ENCODE results near the gene KIF2A. TPM values are rescaled to one million over a fixed set of nuclear protein-coding genes. Genes with fewer than 3 reads are reported as not detected.
A peak's percentile ranks its signal among the peaks of the same experiment; 100 is the strongest.

The KIF2A gene
- polyA plus RNA-seq, 1 donor: 38.6 TPM

- Histone ChIP-seq H3K4me1 (ENCODE audit: control insufficient read depth, insufficient read depth, low read length) (no peaks in the 10 kb centered on the region), H3K27ac (ENCODE audit: low read length) (no peak overlapping the region), H3K4me3 (ENCODE audit: low read length) (no peak overlapping the region), H3K9me3 (ENCODE audit: control insufficient read depth, low read depth, low read length) (no peaks in the 10 kb centered on the region), H3K36me3 (ENCODE audit: control insufficient read depth, insufficient read depth, low read length) (no peaks in the 10 kb centered on the region), H3K27me3 (ENCODE audit: control insufficient read depth, insufficient read depth, low read length) (no peaks in the 10 kb centered on the region)
- DNase-seq: no peak
- 100% methylated on average over 1 of the region's 2 CpGs for WGBS (ENCODE audit: insufficient coverage, low lambda C conversion rate)
These were observed 36.5 kb downstream of the KIF2A start for GRCh38 chr5:62342476-62342837.

DNA sequence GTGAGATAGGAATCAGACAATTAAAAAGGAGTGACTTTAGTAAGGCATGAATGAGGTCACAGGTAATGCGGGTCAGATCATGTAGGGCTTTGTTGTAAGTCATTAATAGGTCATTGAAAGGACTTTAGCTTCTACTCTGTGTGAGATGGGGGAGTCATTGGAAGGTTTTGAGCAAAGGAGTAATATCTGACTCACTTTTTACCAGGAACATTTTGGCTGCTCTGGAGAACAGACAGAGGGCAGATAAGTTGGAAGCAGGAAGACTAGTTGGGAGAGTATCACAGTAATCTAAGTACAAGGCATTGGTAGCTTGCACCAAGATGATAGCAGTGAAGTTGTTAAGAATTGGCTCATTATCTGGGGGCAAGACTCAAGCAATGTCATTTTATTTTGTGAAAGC, 37.4 kb downstream of the KIF2A start:
- Histone ChIP-seq H3K4me3 (ENCODE audit: low read length) (no peak overlapping the region), H3K4me1 (ENCODE audit: control insufficient read depth, insufficient read depth, low read length) (no peaks in the 10 kb centered on the region), H3K36me3 (ENCODE audit: control insufficient read depth, insufficient read depth, low read length) (peaks cover 4% of the 10 kb centered on the region), H3K27me3 (ENCODE audit: control insufficient read depth, insufficient read depth, low read length) (no peaks in the 10 kb centered on the region), H3K27ac (ENCODE audit: low read length) (no peak overlapping the region), H3K9me3 (ENCODE audit: control insufficient read depth, low read depth, low read length) (no peaks in the 10 kb centered on the region)
- DNase-seq: no peak
- 80% methylated on average over 1 of the region's 1 CpG for WGBS (ENCODE audit: insufficient coverage, low lambda C conversion rate)

DNA sequence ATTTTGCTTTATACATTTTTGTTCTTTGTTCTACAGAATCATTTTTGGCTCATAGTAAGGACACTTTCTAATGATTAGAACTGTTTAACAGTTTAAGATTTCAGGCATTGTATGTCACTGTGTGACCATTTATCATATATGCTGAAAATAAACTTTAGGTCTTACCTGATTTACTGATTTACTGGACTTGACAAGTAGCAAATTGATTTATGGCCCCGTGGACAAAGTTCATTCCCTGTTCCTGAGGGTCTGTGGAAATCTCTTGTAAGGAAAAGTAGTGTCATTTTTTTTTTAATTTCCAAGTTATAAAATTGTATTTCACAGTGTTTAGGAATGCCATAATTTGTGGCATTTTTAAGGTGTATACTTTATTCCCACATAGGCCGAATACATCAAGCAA, 40.7 kb downstream of the KIF2A start:
- Histone ChIP-seq H3K4me3 (ENCODE audit: low read length) (no peak overlapping the region), H3K9me3 (ENCODE audit: control insufficient read depth, low read depth, low read length) (no peaks in the 10 kb centered on the region), H3K27me3 (ENCODE audit: control insufficient read depth, insufficient read depth, low read length) (no peaks in the 10 kb centered on the region), H3K36me3 (ENCODE audit: control insufficient read depth, insufficient read depth, low read length) (peaks cover 18% of the 10 kb centered on the region), H3K4me1 (ENCODE audit: control insufficient read depth, insufficient read depth, low read length) (no peaks in the 10 kb centered on the region), H3K27ac (ENCODE audit: low read length) (no peak overlapping the region)
- WGBS (ENCODE audit: insufficient coverage, low lambda C conversion rate): no CpG with 5 or more reads among the region's 2 CpGs
- DNase-seq: peak; percentile 55 to 65

- Histone ChIP-seq H3K4me1 (ENCODE audit: control insufficient read depth, insufficient read depth, low read length) (no peaks in the 10 kb centered on the region), H3K36me3 (ENCODE audit: control insufficient read depth, insufficient read depth, low read length) (peaks cover 23% of the 10 kb centered on the region), H3K27ac (ENCODE audit: low read length) (no peak overlapping the region), H3K4me3 (ENCODE audit: low read length) (no peak overlapping the region), H3K27me3 (ENCODE audit: control insufficient read depth, insufficient read depth, low read length) (no peaks in the 10 kb centered on the region), H3K9me3 (ENCODE audit: control insufficient read depth, low read depth, low read length) (no peaks in the 10 kb centered on the region)
- no CpG with 5 or more reads among the region's 1 CpG for WGBS (ENCODE audit: insufficient coverage, low lambda C conversion rate)
- DNase-seq: no peak
These were observed 41.9 kb downstream of the KIF2A start for GRCh38 chr5:62347928-62348327.

GRCh38 chr5:62348723-62349481, 42.9 kb downstream of the KIF2A start:
- Histone ChIP-seq H3K4me1 (ENCODE audit: control insufficient read depth, insufficient read depth, low read length) (no peaks in the 10 kb centered on the region), H3K27me3 (ENCODE audit: control insufficient read depth, insufficient read depth, low read length) (no peaks in the 10 kb centered on the region), H3K9me3 (ENCODE audit: control insufficient read depth, low read depth, low read length) (no peaks in the 10 kb centered on the region), H3K4me3 (ENCODE audit: low read length) (no peak overlapping the region), H3K27ac (ENCODE audit: low read length) (no peak overlapping the region), H3K36me3 (ENCODE audit: control insufficient read depth, insufficient read depth, low read length) (peaks cover 23% of the 10 kb centered on the region)
- WGBS (ENCODE audit: insufficient coverage, low lambda C conversion rate): 100% methylated on average over 1 of the region's 1 CpG
- DNase-seq: no peak

DNA sequence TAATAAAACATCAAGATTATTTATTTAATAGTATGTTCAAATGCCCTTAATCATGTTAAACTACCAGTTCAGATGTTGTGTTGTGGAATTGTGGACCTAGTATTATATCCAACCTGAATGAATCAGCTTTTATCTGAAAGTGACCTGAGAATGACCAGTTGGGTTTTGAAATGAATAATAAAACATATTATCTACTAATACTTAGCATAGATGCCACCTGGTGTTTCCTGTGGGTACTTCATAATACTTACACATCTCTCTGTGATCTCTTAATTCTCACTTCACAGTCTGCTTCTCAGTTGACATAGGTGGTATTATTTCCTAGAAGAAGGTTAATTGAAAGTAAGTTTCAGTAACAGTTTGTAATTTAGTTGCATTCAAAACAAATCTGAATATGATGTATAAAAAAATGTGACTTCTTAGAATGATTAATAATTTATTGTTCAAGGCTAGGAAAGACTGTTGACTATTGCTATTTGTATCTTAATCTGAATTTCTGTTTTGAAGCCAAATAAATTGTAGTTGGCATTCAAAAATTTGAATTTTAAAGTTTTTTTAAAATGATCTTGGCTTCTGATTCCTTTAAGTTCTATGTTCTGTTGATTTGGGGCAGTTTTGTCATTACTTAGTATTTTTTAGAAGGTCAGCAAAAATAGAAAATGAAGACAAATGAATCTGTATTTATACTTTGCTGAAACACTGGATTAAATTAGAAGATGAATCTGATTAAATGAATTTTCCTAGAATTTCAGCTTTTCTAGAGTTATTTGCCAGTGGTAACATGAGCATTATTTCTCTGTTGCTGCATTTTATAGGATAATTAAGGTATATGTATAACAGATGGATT, 48.2 kb downstream of the KIF2A start:
- no peaks in the 10 kb centered on the region for H3K9me3 ChIP-seq (ENCODE audit: control insufficient read depth, low read depth, low read length)
- H3K27ac ChIP-seq (ENCODE audit: low read length): no peak overlapping the region
- peaks cover 32% of the 10 kb centered on the region for H3K36me3 ChIP-seq (ENCODE audit: control insufficient read depth, insufficient read depth, low read length)
- H3K4me1 ChIP-seq (ENCODE audit: control insufficient read depth, insufficient read depth, low read length): no peaks in the 10 kb centered on the region
- DNase-seq: peak; percentile 24 to 49
- no peaks in the 10 kb centered on the region for H3K27me3 ChIP-seq (ENCODE audit: control insufficient read depth, insufficient read depth, low read length)
- no peak overlapping the region for H3K4me3 ChIP-seq (ENCODE audit: low read length)

DNA sequence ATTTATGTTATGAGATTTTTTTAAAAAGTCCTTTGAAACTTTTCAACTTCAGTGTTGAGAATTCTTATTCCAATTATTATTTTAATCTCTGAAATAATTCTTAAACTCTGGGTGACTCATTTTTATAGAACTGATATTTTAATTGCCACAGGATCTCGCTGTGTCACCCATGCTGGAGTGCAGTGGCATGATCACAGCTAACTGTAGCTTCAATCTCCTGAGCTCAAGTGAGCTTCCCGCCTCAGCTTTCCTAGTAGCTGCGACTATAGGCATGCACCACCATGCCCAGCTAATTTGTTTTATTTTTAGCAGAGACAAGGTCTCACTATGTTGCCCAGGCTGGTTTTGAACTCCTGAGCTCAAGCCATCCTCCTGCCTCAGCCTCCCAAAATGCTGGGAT, 56.7 kb downstream of the KIF2A start:
- H3K36me3 ChIP-seq (ENCODE audit: control insufficient read depth, insufficient read depth, low read length): peaks cover 34% of the 10 kb centered on the region
- no CpG with 5 or more reads among the region's 3 CpGs for WGBS (ENCODE audit: insufficient coverage, low lambda C conversion rate)
- DNase-seq: no peak

DNA sequence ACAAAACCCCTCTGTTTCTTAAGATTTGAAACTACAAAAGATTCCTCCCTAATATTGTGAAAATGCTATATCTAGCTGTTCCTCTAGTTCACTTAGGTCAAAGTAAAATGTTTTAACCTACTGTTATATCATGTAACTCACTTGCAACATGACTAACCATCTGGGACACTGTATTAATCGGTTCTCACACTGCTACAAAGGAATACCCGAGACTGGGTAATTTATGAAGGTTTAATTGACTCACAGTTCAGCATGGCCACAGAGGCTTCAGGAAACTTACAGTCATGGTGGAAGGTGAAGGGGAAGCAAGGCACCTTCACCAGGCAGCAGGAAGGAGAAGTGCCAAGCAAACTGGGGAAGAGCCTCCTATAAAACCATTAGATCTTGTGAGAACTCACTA, 63.0 kb downstream of the KIF2A start:
- WGBS (ENCODE audit: insufficient coverage, low lambda C conversion rate): no CpG with 5 or more reads among the region's 2 CpGs
- H3K27ac ChIP-seq (ENCODE audit: low read length): no peak overlapping the region
- H3K27me3 ChIP-seq (ENCODE audit: control insufficient read depth, insufficient read depth, low read length): no peaks in the 10 kb centered on the region
- no peak for DNase-seq
- H3K36me3 ChIP-seq (ENCODE audit: control insufficient read depth, insufficient read depth, low read length): peaks cover 42% of the 10 kb centered on the region
- H3K4me1 ChIP-seq (ENCODE audit: control insufficient read depth, insufficient read depth, low read length): no peaks in the 10 kb centered on the region
- H3K9me3 ChIP-seq (ENCODE audit: control insufficient read depth, low read depth, low read length): peaks cover 3% of the 10 kb centered on the region
- H3K4me3 ChIP-seq (ENCODE audit: low read length): no peak overlapping the region

More for the DNA sequence above, 56.7 kb downstream of the KIF2A start:
- Histone ChIP-seq H3K27me3 (ENCODE audit: control insufficient read depth, insufficient read depth, low read length) (no peaks in the 10 kb centered on the region), H3K27ac (ENCODE audit: low read length) (no peak overlapping the region), H3K4me3 (ENCODE audit: low read length) (no peak overlapping the region), H3K9me3 (ENCODE audit: control insufficient read depth, low read depth, low read length) (peaks cover 3% of the 10 kb centered on the region), H3K4me1 (ENCODE audit: control insufficient read depth, insufficient read depth, low read length) (no peaks in the 10 kb centered on the region)

DNA sequence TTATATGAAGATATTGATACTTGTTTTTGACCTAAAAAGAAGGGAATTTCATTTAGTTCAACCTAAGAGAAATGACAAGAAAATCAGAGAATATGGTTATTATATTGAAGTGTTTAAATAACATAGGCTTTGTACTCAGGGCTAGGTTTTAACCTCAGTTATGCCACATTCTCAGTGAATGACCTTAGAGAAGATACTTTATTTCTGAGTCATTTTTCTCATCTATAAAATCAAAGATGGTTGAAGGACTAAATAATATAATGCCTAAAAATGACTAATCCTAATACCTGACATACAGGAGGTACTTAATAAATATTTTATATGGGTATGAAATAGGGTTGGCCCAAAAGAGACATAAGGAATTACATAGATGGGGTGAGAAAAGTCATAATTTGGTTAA, 65.4 kb downstream of the KIF2A start:
- H3K27me3 ChIP-seq (ENCODE audit: control insufficient read depth, insufficient read depth, low read length): no peaks in the 10 kb centered on the region
- H3K9me3 ChIP-seq (ENCODE audit: control insufficient read depth, low read depth, low read length): no peaks in the 10 kb centered on the region
- no peaks in the 10 kb centered on the region for H3K4me1 ChIP-seq (ENCODE audit: control insufficient read depth, insufficient read depth, low read length)
- H3K4me3 ChIP-seq (ENCODE audit: low read length): no peak overlapping the region
- no peak overlapping the region for H3K27ac ChIP-seq (ENCODE audit: low read length)
- no peak for DNase-seq
- H3K36me3 ChIP-seq (ENCODE audit: control insufficient read depth, insufficient read depth, low read length): peaks cover 35% of the 10 kb centered on the region

DNA sequence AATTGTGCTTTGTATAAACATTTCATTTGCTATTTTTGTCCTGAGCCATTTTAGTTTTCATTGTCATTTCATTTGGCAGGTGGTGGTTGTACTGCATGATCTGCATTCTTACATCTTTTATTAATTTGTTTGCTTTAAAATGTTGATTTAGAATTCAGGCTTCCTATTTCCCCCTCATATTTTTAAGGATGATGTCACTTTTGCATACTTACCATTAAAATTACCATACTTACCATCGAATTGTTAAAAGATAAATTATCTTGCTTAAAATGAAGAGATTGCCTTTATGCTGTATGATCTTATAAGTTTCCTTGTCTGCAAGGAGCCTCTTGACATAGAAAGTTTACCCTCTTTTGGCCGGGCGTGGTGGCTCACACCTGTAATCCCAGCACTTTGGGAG, 66.6 kb downstream of the KIF2A start:
- Histone ChIP-seq H3K27ac (ENCODE audit: low read length) (no peak overlapping the region), H3K36me3 (ENCODE audit: control insufficient read depth, insufficient read depth, low read length) (peaks cover 40% of the 10 kb centered on the region), H3K4me3 (ENCODE audit: low read length) (no peak overlapping the region), H3K27me3 (ENCODE audit: control insufficient read depth, insufficient read depth, low read length) (no peaks in the 10 kb centered on the region), H3K9me3 (ENCODE audit: control insufficient read depth, low read depth, low read length) (no peaks in the 10 kb centered on the region), H3K4me1 (ENCODE audit: control insufficient read depth, insufficient read depth, low read length) (no peaks in the 10 kb centered on the region)
- DNase-seq: no peak
- 100% methylated on average over 1 of the region's 3 CpGs for WGBS (ENCODE audit: insufficient coverage, low lambda C conversion rate)

- no peaks in the 10 kb centered on the region for H3K27me3 ChIP-seq (ENCODE audit: control insufficient read depth, insufficient read depth, low read length)
- no peaks in the 10 kb centered on the region for H3K9me3 ChIP-seq (ENCODE audit: control insufficient read depth, low read depth, low read length)
- H3K27ac ChIP-seq (ENCODE audit: low read length): no peak overlapping the region
- no peak overlapping the region for H3K4me3 ChIP-seq (ENCODE audit: low read length)
- no peaks in the 10 kb centered on the region for H3K4me1 ChIP-seq (ENCODE audit: control insufficient read depth, insufficient read depth, low read length)
- DNase-seq: no peak
- no CpG with 5 or more reads among the region's 3 CpGs for whole genome bisulfite sequencing (ENCODE audit: insufficient coverage, low lambda C conversion rate)
- H3K36me3 ChIP-seq (ENCODE audit: control insufficient read depth, insufficient read depth, low read length): peaks cover 45% of the 10 kb centered on the region
These were observed 67.4 kb downstream of the KIF2A start for GRCh38 chr5:62373382-62373781.
